DOHH2 (cell line): Measurements from ENCODE around the gene PLCL1.

Experiments used
- CTCF ChIP-seq: fragments of 200-600 bp; sonication (generic); IDR thresholded peaks from one replicate; pipeline ENCODE4 v1.5.1; 2014; ENCODE audit warnings: antibody characterized with exemption, mild to moderate bottlenecking, low read depth, low read length; ENCODE audit not compliant: poor library complexity, severe bottlenecking
- EZH2phosphoT487 ChIP-seq: fragments of 200-600 bp; sonication (generic); IDR thresholded peaks from 2 replicates; pipeline ENCODE4 v1.6.1; 2017; ENCODE audit warnings: borderline replicate concordance, mild to moderate bottlenecking, antibody characterized with exemption, low read length, moderate library complexity, mixed read lengths

- TF ChIP-seq CTCF (no peak), EZH2phosphoT487 (no peak)
Measured at GRCh38 chr2:198165289-198165688, 360.9 kb downstream of the PLCL1 start.
